Stimulated activated CD4-positive, alpha-beta T cell treated with anti-CD3 and anti-CD28 coated beads, Interleukin-2, amount 100 ng/mL, for 48 hours (primary cell): Measurements from ENCODE around the gene NEURL2.
"Not testable (repeated sequence)": the region's sequence is repeated elsewhere in the genome, so short reads cannot be mapped to it uniquely, and the experiment has no call there.

Source experiments
- DNase-seq, 2 donors: peaks; one replicate each; pipeline ENCODE4 v3.0.0-alpha.2; 2020

Gene NEURL2, protein sequence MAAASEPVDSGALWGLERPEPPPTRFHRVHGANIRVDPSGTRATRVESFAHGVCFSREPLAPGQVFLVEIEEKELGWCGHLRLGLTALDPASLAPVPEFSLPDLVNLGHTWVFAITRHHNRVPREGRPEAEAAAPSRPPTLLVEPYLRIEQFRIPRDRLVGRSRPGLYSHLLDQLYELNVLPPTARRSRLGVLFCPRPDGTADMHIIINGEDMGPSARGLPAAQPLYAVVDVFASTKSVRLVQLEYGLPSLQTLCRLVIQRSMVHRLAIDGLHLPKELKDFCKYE

DNA sequence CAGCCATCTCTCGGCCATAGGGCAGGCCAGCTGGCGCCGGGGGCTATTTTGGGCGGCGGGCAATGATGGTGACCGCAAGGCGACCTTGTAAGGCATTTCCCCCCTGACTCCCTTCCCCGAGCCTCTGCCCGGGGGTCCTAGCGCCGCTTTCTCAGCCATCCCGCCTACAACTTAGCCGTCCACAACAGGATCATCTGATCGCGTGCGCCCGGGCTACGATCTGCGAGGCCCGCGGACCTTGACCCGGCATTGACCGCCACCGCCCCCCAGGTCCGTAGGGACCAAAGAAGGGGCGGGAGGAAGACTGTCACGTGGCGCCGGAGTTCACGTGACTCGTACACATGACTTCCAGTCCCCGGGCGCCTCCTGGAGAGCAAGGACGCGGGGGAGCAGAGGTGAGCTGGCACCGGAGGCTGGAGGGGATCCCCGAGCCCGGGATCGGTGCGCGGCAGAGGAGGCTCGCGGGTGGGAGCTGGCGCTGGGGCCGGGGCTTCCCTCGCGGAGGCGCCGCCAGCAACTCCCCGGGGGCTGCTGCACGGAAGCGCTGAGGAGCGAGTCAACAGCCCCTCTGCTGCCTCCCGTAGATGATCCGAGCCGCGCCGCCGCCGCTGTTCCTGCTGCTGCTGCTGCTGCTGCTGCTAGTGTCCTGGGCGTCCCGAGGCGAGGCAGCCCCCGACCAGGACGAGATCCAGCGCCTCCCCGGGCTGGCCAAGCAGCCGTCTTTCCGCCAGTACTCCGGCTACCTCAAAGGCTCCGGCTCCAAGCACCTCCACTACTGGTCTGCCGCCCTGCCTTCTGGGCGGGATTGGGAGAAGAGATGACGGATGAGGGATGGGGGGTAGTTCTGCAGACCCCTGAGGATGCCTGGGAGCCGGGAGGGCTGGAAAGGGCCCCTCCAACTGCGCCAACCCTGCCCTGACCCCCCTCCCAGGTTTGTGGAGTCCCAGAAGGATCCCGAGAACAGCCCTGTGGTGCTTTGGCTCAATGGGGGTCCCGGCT, at the start of gene NEURL2, which contains the start of gene CTSA:
Gene NEURL2 (minus strand): TSS at position 224 of the 999 bp plus-strand sequence. CDS start 217 bp downstream, at position 7.
Gene CTSA (plus strand): TSS at position 351 of the 999 bp plus-strand sequence. CDS start 234 bp downstream, at position 585.
- peak; percentile 78 for DNase-seq

DNA sequence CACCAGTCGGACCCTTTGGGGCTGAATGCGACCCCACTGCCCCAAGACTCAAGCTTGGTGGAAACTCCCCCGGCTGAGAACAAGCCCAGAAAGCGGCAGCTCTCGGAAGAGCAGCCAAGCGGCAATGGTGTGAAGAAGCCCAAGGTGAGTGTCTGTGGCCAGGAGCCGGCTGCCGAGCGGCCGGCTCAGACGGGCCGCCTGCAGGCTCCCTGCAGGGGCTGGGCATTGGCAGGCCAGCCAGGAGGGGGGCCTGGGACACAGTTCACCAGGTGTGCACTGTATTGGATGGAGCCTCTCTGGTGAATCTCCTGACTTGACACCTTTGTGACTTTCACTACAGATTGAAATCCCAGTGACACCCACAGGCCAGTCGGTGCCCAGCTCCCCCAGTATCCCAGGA, 49.5 kb upstream of the NEURL2 start:
- no peak for DNase-seq

GRCh38 chr20:45940053-45940452, 49.0 kb upstream of the NEURL2 start:
- DNase-seq: no peak

- no peak for DNase-seq
These were observed 47.9 kb upstream of the NEURL2 start for GRCh38 chr20:45938727-45939438.

- DNase-seq: no peak
These were observed 46.8 kb upstream of the NEURL2 start for GRCh38 chr20:45937765-45938164.

- DNase-seq: no peak
These were observed 44.5 kb upstream of the NEURL2 start for GRCh38 chr20:45935416-45936046.

DNA sequence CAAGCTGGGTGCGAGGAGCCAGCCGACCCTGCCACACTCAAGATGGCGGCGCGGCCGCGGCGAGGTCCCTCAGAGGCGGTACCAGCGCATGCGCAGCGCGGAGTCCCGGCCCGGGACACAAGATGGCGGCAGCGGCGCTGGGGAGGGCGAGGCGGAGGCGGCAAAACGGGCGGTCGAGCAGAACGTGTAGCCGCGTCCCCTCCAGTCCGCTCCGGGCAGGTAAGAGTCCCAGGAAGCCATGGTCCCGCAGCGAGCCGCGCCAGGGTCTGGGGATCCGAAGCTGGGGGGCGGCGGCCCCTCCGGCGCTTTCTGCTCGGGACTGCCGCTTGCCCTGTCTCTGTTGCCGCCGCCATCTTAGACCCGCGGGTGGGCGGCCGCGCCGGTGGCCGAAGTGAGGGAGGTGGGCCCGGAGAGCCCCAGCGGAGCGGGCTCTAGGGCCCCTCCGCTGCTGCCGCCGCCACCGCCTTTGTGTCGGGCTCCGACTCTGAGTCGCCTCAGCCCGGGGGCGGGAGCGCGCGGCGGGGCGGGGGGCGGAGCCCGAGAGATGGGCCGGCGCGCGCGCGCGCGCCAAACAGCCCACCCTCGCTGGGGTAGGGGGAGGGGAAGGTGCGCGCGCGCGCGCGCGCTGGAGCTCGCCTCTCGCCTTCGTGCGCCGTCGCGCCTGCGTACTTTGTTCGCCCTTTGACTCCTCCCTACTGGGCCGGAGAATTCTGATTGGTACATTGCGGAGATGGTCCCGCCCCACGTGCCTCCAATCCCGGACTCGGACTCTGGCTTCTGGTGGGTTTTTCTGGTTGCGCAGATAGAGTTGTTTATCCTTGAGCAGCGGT, 43.8 kb upstream of the NEURL2 start, which contains the start of gene PCIF1:
Gene PCIF1 (plus strand): TSS at position 98 of the 830 bp plus-strand sequence. CDS start 4,317 bp downstream, outside the sequence.
- peak; percentile 98 to 99 for DNase-seq

GRCh38 chr20:45934046-45934585, 43.1 kb upstream of the NEURL2 start:
- DNase-seq: peak; percentile 23 to 34

GRCh38 chr20:45933266-45934045, 42.4 kb upstream of the NEURL2 start:
- peak; percentile 47 for DNase-seq

- DNase-seq: not testable (repeated sequence)
These were observed 40.7 kb upstream of the NEURL2 start for GRCh38 chr20:45931680-45932079.

GRCh38 chr20:45927071-45927878, 36.3 kb upstream of the NEURL2 start:
- no peak for DNase-seq

- DNase-seq: no peak
These were observed 35.7 kb upstream of the NEURL2 start for GRCh38 chr20:45926731-45927070.

DNA sequence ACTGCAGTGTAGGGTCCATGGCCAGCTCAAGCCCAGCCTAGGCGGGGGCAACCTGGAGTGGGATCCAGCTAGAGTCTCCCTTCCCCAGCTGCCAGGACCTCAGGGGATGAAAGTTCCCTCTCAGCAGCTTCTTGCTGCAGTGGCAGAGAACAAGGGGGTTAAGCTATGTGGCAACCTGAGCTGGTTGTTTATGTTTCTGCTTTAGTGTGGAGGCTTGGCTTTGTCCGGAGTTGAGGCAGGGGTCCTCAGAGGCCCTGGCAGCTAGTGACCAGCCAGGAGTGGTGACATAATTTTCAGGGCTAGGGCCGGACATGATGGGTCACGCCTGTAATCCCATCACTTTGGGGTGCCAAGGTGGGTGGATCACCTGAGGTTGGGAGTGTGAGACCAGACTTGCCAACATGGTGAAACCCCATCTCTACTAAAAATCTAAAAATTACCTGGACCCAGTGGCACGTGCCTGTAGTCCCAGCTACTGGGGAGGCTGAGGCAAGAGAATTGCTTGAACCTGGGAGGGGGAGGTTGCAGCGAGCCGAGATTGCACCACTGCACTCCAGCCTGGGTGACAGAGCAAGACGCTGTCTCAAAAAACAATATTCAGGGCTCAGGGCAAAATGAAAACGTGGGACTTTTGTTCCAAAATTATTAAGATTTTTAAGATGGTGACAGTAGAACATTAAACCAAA, 35.0 kb upstream of the NEURL2 start:
- DNase-seq: no peak

DNA sequence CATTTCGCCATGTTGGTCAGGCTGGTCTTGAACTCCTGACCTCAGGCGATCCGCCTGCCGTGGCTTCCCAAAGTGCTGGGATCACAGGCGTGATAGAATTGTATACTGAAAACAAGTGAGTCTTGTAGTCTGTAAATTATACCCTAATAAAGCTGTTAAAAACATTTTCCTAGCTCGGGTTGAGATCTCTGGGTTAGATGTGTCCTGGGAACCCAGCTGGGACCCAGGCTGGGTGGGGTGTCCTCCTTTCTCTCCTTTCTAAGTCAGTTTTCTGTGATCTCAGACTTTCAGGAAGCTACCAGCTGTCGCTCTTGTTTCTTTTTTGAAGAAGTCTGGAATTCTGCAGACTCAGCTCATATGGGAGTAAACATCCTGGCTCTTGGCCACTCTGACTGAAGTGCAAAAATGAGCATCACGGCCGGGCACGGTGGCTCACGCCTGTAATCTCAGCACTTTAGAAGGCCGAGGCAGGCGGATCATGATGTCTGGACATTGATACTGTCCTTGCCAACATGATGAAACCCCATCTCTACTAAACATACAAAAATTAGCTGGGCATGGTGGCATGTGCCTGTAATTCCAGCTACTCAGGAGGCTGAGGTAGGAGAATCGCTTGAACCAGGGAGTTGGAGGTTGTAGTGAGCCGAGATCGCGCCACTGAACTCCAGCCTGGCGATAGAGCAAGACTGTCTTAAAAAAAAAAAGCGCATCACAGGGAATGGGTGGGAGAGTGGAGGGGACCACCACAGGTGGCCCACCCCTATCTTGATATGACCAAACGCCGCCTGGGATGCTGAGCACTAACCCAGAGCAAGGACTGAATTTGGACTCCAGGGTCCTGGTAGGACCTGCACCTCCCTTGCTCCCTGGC, 33.6 kb upstream of the NEURL2 start:
- no peak for DNase-seq

GRCh38 chr20:45921337-45922189, 30.6 kb upstream of the NEURL2 start:
- DNase-seq: no peak

- no peak for DNase-seq
These were observed 29.7 kb upstream of the NEURL2 start for GRCh38 chr20:45920462-45921336.
